ENCODE results near the gene PDIA4. TPM values are rescaled to one million over a fixed set of nuclear protein-coding genes. Genes with fewer than 3 reads are reported as not detected.

PDIA4 gene
- total RNA-seq, 2 experiments from 2014 or later, result 83.7 to 86.3 TPM

Other genes with a start within 250 kb of the PDIA4 start
- gene EZH2, start 144.2 kb downstream of the PDIA4 start, total RNA-seq, result 100 to 1,000 TPM; 109 to 111 TPM
- 1 to 10 TPM; 4.6 to 4.9 TPM for gene ZNF786, start 62.2 kb upstream of the PDIA4 start, total RNA-seq
- gene ZNF425, start 97.8 kb upstream of the PDIA4 start, total RNA-seq, result under 1 TPM; 0.87 to 0.98 TPM
- gene ZNF398, start 118.9 kb upstream of the PDIA4 start, total RNA-seq, result 10 to 100 TPM; 10.5 to 11.1 TPM
- gene ZNF282, start 167.0 kb upstream of the PDIA4 start, total RNA-seq, result 10 to 100 TPM; 30.7 to 30.8 TPM
- gene ZNF212, start 211.1 kb upstream of the PDIA4 start, total RNA-seq, result 10 to 100 TPM; 12.5 to 14.6 TPM
- gene ZNF783, start 233.7 kb upstream of the PDIA4 start, total RNA-seq, result 10 to 100 TPM; 14.4 to 16.2 TPM

Data from activated naive CD8-positive, alpha-beta T cell treated with anti-CD3 and anti-CD28 coated beads for 36 hours (primary cell).